ENCODE results near the gene ZC3H18. TPM values are rescaled to one million over a fixed set of nuclear protein-coding genes. Genes with fewer than 3 reads are reported as not detected.

Gene ZC3H18
- total and polyA plus RNA-seq, 12 donors = 18.3 to 28.7 (median 22.0) TPM

DNA sequence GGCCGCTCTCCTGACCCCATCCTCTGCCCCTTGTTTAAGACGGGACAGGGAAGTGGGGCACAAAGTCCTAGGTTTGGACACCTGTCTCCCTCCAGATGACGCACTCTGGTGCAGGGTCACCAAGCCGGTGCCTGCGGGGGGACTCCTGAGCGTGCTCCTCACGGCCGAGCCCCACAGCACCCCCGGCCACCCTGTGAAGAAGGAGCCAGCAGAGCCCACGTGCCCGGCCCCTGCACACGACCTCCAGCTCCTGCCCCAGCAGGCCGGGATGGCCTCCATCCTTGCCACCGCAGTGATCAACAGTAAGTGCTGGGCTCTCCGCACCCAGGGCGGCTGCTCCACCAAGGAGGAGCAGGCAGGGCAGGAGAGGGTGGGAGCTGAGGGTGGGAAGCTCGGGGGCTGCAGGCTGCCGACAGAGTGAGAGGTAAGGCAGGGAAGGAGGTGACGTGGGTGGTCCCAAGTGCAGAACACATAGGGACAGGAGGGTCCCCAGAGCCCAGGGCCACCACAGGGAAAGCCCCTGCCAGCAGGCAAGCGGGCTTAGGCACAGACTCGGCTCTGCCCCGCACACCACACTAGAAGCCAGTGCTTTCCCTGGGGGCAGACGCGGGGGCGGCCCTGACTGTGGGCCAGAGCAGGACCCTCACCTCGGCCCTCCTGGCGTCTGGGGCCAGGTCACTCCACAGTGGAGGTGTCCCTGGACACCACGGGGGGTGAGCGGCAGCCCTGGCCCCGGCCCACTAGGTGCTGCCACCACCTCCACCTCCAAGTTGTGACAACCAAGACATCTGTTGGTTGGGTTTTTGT is 42.1 kb upstream of the ZC3H18 start:
- WGBS, 2 donors = 76 to 79% methylated on average over 29 to 30 of the region's 30 CpGs
- H3K4me1 ChIP-seq = peaks cover 0 to 43% (median 24%) of the 10 kb centered on the region in 9 donors
- H3K4me3 ChIP-seq = no peak overlapping the region
- no peaks in the 10 kb centered on the region for H3K36me3 ChIP-seq
- TF ChIP-seq, protein P1, sequence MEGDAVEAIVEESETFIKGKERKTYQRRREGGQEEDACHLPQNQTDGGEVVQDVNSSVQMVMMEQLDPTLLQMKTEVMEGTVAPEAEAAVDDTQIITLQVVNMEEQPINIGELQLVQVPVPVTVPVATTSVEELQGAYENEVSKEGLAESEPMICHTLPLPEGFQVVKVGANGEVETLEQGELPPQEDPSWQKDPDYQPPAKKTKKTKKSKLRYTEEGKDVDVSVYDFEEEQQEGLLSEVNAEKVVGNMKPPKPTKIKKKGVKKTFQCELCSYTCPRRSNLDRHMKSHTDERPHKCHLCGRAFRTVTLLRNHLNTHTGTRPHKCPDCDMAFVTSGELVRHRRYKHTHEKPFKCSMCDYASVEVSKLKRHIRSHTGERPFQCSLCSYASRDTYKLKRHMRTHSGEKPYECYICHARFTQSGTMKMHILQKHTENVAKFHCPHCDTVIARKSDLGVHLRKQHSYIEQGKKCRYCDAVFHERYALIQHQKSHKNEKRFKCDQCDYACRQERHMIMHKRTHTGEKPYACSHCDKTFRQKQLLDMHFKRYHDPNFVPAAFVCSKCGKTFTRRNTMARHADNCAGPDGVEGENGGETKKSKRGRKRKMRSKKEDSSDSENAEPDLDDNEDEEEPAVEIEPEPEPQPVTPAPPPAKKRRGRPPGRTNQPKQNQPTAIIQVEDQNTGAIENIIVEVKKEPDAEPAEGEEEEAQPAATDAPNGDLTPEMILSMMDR (IDR thresholded peaks at IDR 0.05) = no peak
- no peak for ATAC-seq
- H3K27me3 ChIP-seq = peaks cover 0 to 7% (median 0%) of the 10 kb centered on the region in 7 donors
- no peak overlapping the region for H3K27ac ChIP-seq
- H3K9me3 ChIP-seq = no peaks in the 10 kb centered on the region
- DNase-seq = no peak
- intact Hi-C loops (cut with DNase I) = loop anchor here (1.0 to 2.0 kb wide), 3 partner anchors 83 to 85 kb away; no protein-coding TSS in a partner anchor

DNA sequence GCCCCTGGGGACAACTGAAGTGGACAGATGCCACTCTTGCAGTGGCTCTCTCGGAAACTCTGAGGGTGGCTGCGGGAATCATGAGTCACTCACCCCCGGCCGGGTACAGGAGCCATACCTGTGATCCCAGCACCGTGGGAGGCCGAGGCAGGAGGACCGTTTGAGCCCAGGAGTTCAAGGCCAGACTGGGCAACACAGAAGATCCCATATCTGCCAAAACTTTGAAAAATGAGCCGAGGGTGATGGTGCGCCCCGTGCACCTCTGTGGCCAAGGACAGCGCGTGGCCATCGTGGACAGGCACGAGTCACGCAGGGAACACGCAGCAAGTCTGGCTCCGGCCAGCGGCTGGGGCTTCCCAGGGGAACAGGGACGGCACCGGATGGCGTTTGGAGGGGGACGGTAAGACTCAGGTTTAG is 41.3 kb upstream of the ZC3H18 start:
- Histone ChIP-seq H3K4me1 (peaks cover 0 to 43% (median 24%) of the 10 kb centered on the region in 9 donors), H3K27me3 (no peaks in the 10 kb centered on the region), H3K9me3 (no peaks in the 10 kb centered on the region), H3K36me3 (no peaks in the 10 kb centered on the region), H3K4me3 (no peak overlapping the region), H3K27ac (no peak overlapping the region)
- DNase-seq = no peak
- intact Hi-C loops (cut with DNase I) = no loop called here
- 89 to 90% methylated on average over 22 of the region's 22 CpGs for WGBS, 2 donors
- TF ChIP-seq, protein P1 (IDR thresholded peaks at IDR 0.05) = no peak
- ATAC-seq = no peak

DNA sequence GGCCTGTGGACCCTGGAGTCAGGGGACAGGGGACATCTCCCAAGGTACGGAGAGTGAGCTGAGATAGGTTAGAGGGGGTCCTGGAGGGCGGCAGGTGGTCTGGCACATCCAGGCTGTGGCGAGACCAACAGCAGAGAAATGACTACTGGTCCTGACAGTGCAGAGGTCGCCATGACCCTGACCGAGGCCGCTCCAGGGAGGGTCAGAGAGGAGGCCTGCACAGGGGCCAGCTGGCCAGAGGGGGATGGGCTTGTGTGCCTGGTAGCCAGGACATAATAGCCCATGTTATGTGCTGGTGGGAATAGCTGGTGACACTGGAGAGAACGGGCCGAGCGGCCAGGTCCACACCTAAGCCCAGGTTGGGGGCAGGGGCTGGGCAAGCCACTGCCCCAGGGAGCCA is 40.6 kb upstream of the ZC3H18 start:
- WGBS, 2 donors = 91 to 94% methylated on average over 9 of the region's 9 CpGs
- Histone ChIP-seq H3K9me3 (no peaks in the 10 kb centered on the region), H3K36me3 (no peaks in the 10 kb centered on the region), H3K27ac (no peak overlapping the region), H3K4me3 (no peak overlapping the region), H3K4me1 (peaks cover 0 to 42% (median 24%) of the 10 kb centered on the region in 9 donors), H3K27me3 (no peaks in the 10 kb centered on the region)
- no peak for DNase-seq
- ATAC-seq = no peak
- intact Hi-C loops (cut with DNase I) = no loop called here
- TF ChIP-seq, protein P1 (IDR thresholded peaks at IDR 0.05) = no peak

DNA sequence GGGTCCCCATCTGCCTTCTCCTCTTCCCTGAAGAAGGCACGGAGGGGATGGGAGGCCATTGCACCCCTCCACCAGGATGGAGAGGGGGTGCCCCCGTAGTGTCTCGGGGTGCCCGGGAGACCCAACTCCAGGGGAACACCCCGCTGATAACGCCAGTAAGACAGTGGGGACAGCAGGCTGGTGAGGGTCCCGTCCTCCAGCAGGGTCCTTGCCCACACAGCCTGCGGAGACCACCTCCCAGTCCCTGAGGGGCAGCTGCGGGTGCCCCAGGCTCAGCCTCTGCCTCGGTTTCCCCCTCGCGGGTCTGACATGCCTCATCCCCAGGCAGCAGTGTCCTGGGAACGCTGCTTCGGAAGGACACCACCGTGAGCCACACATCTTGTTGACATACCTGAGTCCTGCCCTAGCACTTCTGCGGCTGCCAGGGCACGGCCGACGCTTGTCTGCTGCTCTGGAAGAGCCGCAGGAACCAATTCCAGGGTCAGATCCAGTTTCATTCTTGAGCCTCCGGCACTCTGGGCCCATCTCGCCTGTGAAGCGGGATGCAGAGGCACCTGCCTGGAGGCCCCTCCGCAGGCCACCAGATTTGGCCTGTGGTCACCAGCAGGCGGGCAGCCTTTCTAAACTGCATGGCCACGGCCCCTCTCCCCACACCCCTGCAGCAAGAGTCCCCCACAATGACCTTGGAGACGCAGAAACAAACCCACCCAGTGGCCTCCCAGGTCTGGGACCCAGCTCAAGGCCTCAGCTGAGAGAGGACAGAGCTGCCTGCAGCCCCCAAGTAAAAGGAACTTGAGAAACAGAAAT is 39.9 kb upstream of the ZC3H18 start:
- H3K27ac ChIP-seq = no peak overlapping the region
- intact Hi-C loops (cut with DNase I) = loop anchor here in 1 of 10 donors (5.0 kb wide), 1 partner anchor 37 kb away; no protein-coding TSS in a partner anchor
- 89 to 91% methylated on average over 26 to 27 of the region's 27 CpGs for WGBS, 2 donors
- DNase-seq (no peak), ATAC-seq (no peak)
- peaks cover 5 to 42% (median 24%) of the 10 kb centered on the region in 9 donors for H3K4me1 ChIP-seq
- no peaks in the 10 kb centered on the region for H3K9me3 ChIP-seq
- TF ChIP-seq, protein P1 (IDR thresholded peaks at IDR 0.05) = no peak
- H3K27me3 ChIP-seq = no peaks in the 10 kb centered on the region
- H3K36me3 ChIP-seq = no peaks in the 10 kb centered on the region
- no peak overlapping the region for H3K4me3 ChIP-seq
